Pons (tissue), 1 donor: ENCODE measurements around the gene CHRM4.
"Not testable (repeated sequence)": the region's sequence is repeated elsewhere in the genome, so short reads cannot be mapped to it uniquely, and the experiment has no call there.

Experiments used
- DNase-seq: peaks from one replicate; pipeline ENCODE4 v3.0.0-alpha.2; 2016; ENCODE audit warnings: low spot score

Gene CHRM4

DNA sequence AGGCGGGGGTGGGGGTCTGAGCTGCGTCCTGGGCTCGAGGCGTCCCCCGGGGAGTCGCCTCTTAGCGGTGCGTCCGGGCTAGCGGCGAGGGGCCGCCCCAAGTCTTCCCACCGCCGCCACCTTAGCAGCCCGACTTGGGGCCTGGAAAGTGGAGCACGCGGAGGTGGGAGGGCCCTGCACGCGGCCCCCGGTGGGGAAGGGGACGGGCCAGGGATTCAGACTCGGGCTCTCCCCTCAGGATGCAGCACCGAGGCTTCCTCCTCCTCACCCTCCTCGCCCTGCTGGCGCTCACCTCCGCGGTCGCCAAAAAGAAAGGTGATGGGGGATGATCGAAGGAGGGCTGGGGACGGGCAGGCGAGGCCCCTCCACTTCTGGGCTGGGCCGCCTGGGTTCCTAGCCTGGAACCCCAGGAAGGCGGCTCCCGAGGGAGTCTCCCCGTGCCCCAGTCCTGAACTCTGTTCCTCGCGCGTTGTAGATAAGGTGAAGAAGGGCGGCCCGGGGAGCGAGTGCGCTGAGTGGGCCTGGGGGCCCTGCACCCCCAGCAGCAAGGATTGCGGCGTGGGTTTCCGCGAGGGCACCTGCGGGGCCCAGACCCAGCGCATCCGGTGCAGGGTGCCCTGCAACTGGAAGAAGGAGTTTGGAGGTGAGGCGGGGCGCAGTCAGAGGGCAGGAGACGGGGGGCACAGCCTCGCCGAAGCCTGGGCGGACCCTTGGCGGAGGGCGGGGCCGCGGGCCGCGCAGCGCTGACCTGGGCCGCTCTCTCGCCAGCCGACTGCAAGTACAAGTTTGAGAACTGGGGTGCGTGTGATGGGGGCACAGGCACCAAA is 9.5 kb downstream of the CHRM4 start:
- no peak for DNase-seq

DNA sequence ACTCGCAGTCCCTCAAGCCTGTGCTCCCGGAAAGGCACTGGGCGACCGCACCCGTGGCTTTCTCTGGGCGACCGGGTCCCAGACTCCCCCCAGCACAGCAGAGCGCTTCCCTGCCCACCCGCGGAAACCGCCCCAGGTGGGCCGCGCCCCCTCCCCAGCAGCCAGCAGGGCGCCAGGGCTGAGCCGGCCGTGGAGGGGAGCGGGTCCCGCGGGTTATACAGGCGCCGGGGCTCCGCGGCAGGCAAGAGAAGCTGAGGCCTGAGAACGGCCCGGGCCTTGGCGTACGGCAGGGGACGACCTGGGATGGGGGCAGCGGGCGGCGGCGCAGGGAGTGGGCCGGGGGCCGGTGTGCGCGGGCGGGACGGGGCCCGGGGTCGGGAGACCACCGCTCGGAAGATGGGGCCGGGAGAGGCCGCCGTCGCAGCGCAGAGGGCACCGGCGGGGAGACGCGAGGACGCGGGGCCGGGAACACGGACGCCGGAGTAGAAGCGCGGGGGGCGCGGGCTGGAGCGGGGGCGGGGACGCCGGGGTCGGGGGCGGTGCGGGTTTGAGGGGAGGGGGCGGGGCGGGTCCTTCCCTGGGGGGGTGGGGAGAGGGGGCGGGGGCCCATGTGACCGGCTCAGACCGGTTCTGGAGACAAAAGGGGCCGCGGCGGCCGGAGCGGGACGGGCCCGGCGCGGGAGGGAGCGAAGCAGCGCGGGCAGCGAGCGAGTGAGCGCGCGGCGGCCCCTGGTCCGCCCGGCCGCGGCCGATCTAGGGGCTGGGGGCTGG is 10.3 kb downstream of the CHRM4 start, which contains the start of gene MDK:
Gene MDK, plus strand, starts transcription at position 622 of the 771 bp plus-strand sequence. CDS start 389 bp downstream, outside the sequence.
- DNase-seq: no peak

DNA sequence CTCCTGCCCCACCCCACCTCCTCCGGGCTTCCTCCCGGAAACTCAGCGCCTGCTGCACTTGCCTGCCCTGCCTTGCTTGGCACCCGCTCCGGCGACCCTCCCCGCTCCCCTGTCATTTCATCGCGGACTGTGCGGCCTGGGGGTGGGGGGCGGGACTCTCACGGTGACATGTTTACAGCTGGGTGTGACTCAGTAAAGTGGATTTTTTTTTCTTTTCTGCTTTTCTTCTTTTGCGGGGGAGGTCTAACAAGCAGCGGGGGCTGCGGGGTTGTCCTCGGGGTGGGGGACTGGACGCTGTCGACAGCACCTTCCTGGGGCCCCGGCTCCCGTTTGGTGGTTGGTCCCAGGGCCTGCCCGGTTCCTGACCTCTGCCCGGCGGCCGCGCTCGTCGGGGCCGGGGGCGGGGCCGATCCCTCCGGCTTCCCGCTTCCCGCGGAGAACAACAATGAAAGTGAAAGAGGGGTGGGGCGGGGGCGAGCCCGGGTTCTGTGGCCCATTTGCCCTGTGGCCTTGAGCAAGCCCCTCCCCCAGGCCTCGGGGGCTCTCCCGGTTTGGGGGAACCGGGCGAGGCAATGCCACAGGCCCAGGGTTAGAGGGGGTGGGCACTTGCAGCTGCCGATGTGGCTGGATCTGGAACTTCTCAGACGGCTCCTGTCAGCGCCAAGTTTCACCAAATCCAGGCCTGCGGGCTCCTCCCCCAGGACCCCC is 11.1 kb downstream of the CHRM4 start:
- DNase-seq: no peak

- DNase-seq: not testable (repeated sequence)
Observed at GRCh38 chr11:46379482-46380293, 11.9 kb downstream of the CHRM4 start.

DNA sequence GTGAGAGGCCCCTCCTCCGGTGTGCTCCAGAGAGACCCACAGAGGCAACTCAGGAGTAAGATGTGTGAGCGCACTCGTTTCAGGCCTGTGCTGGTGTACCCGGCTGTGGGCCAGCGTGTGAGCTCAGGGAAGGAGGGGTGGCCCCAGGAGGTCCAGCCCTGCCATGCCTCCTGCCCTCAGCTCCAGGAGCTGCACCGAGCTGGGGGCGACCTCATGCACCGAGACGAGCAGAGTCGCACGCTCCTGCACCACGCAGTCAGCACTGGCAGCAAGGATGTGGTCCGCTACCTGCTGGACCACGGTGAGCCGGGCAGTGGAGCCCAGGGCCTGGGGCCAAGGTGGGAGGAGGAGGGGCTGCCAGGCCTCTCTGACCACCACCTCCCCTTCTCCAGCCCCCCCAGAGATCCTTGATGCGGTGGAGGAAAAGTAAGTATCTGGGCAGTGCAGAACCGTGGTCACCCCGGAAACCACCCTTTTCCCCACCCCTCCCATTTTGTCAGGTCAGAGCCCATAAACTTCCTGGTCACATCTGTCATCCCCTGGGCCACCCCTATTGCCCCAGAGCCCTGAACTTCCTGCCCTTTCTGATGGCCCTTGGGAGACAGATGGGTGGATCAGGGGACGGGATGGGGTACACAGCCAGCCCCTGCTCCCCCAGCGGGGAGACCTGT is 12.6 kb downstream of the CHRM4 start:
- no peak for DNase-seq

DNA sequence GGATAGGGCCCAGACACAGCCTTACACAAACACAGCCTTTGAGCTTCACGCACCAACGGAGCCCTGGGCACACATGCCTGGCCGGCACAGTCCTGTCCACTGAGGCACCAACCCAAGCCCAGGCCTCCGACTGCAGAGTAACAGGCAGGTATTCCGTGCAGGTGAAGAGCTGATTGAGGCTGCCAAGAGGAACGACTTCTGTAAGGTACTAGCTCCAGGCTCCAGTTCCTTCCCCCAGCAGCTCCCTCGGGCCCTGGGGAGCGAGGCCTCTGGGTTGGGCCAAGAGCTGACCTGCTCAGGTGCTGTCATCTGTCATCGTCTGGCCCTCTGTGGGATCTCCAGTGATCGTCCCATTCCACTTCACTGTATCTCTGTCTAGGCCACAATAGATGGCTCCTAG is 13.3 kb downstream of the CHRM4 start:
- DNase-seq: no peak

GRCh38 chr11:46377831-46378230 is 13.7 kb downstream of the CHRM4 start:
- no peak for DNase-seq

- no peak for DNase-seq
Observed at GRCh38 chr11:46377290-46377689, 14.3 kb downstream of the CHRM4 start.

DNA sequence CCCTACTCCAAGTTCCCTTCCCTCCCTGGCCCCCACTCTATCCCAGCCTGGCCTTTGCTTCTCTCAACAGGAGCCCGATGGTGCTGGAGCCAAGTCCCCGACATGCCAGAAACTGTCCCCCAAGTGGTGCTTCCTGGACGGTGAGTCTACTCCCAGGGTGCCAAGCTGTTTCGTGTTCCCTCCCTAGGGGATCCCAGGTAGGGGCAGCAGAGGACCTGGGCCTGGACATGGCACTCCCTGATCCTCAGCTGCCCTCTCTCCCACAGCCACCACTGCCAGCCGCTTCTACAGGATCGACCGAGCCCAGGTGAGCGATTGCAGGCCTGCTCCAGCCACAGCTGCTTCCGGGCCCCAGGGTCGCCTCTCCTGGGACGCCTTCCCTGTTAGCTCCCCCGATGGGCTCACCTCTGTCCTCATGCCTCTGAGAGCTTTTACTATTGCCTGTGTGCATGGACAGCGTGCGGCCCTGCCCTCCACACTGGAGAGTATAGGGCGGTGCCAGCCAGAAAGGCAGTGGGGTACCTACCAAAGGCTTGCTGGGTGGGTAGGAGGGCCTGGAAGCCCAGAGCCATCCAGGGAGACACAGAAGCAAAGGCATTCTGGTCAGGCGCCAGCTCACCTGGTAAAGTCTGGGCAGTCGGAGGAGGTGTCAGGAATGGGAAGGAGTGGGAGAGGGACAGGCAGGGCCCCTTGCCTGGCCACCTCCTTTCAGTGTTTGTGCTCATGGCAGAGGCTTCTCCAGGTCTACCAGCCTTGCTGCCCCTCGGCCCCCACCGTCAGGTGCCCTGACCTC is 15.1 kb downstream of the CHRM4 start:
- DNase-seq: no peak

DNA sequence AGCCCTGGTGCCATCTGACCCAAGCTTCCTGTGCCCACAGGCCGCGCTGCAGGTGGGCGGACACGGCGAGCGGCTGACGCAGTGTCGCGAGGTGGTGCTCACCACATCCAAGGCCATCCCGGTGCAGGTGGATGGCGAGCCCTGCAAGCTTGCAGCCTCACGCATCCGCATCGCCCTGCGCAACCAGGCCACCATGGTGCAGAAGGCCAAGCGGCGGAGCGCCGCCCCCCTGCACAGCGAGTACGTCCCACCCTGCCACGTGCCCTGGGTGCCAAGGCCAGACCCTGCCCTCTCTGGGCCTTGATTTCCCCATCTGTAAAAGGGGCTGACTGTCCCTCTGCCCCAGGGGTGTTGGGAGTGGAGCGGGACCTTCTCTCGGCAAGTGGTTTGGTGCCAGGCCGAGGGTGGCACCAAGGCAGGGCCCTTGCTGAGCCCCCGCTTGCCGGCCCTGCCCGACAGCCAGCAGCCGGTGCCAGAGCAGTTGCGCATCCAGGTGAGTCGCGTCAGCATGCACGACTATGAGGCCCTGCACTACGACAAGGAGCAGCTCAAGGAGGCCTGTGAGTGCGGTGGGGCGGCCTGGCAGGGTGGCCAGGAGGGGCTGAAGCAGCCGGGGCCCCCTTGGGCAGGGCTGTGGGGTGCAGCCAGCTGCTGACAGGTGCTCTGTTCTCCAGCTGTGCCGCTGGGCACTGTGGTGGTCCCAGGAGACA is 16.0 kb downstream of the CHRM4 start:
- no peak for DNase-seq

- DNase-seq: no peak
Observed at GRCh38 chr11:46374815-46375214, 16.8 kb downstream of the CHRM4 start.

DNA sequence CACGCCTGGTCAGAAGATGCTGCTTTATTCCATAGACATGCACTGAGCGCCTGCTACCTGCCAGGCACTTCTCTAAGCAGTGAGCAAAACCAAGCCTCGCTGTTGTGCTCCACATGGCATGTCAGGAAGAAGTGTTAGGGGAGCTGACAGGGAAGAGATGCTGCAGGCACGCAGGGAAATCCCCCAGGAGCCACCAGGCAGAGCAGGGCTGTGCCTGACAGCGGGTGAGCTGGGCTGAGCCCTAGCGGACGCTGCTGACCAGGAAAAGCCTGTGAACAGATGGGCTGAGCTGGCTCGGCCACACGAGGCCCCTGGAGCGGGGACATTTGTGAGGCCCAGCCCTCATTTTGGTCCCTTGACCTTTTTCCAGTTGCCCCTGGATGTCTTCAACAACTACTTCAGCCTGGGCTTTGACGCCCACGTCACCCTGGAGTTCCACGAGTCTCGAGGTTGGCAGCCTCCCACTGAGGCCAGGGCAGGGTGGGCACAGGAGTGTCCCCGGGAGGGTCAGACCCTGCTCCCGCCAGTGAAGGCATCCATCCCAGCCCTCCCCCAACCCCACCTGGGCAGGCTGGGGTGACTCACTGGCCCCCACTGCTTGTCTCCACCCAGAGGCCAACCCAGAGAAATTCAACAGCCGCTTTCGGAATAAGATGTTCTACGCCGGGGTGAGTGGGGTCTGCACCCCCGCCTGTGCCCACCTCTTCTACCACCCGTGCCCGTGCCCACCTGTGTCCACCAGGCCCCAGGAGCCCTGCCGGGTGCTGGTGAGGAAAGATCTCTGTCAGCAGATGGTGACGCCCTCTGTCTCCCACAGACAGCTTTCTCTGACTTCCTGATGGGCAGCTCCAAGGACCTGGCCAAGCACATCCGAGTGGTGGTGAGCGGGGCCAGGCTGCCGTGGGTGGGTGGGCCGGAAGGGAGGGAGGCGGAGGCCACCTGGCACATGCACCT is 17.5 kb downstream of the CHRM4 start:
- no peak for DNase-seq

- DNase-seq: not testable (repeated sequence)
Observed at GRCh38 chr11:46372501-46372900, 19.1 kb downstream of the CHRM4 start.

- DNase-seq: no peak
Observed at GRCh38 chr11:46372086-46372485, 19.5 kb downstream of the CHRM4 start.

DNA sequence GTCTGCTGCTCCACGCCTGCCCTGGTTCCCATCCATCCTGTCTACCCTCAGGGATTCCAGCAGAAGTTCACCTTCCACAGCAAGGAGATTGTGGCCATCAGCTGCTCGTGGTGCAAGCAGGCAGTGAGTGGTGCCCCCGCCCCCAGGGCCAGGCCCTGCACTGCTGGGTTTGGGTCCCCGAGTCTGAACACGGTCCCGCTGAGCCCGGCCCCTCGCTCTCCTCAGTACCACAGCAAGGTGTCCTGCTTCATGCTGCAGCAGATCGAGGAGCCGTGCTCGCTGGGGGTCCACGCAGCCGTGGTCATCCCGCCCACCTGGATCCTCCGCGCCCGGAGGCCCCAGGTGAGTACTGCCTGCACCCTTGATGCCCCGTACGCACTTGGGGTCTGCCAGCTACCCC is 20.3 kb downstream of the CHRM4 start:
- not testable (repeated sequence) for DNase-seq

GRCh38 chr11:46370253-46370652 is 21.3 kb downstream of the CHRM4 start:
- DNase-seq: no peak

GRCh38 chr11:46369458-46370152 is 22.0 kb downstream of the CHRM4 start:
- DNase-seq: no peak

- DNase-seq: no peak
Observed at GRCh38 chr11:46367916-46368267, 23.7 kb downstream of the CHRM4 start.
